ENCODE results near the gene PEAR1.
A peak's percentile ranks its signal among the peaks of the same experiment; 100 is the strongest.
"Not testable (repeated sequence)": the region's sequence is repeated elsewhere in the genome, so short reads cannot be mapped to it uniquely, and the experiment has no call there.

PEAR1 gene

DNA sequence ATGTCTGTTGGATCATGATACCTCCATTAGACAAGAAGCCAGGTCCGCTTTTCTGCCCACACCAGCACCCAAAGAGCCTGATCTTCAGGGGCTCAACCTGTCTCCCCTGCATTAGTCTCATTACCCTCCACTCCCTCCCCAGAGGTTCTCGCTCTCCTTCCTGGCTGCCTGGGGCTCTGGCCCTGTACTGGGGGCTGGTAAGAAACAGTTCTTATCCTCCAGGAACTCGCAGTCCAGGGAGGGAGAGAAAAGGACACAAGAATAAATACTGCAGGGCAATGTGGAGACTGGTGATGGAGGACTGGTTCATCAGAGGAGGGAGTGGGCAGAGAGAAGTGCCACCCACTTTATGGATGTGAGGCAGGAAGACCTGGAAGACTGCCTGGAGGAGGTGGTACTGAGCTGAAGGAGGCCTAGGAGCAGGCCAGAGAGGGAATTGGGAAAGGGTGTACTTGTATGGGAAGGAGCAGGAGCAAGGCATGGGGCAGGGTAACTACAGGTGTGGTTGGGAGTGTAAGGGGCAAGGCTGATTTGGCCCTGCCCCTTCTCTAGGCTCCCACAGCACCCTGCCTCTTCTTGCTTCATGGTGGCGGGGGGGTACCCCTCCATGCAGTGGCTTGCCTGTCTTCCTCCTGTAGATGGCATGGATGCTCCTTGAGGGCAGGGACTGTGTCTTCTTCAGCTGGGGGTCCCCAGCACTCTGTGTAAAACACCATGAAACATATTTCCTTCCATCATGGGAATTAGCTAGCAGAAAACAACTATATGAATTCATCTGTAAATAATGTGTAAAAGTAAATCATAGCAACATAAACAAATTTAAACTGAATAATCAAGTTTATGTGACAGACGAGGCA lies 31.9 kb downstream of the PEAR1 start:
- Mint-ChIP-seq H3K4me3 (no peak overlapping the region), H3K27ac (no peak overlapping the region), H3K27me3 (ENCODE audit: low read depth) (peaks cover 93% of the 10 kb centered on the region), H3K9me3 (no peaks in the 10 kb centered on the region), H3K36me3 (ENCODE audit: low read depth) (no peaks in the 10 kb centered on the region), H3K4me1 (ENCODE audit: low read depth) (peaks cover 14% of the 10 kb centered on the region)

DNA sequence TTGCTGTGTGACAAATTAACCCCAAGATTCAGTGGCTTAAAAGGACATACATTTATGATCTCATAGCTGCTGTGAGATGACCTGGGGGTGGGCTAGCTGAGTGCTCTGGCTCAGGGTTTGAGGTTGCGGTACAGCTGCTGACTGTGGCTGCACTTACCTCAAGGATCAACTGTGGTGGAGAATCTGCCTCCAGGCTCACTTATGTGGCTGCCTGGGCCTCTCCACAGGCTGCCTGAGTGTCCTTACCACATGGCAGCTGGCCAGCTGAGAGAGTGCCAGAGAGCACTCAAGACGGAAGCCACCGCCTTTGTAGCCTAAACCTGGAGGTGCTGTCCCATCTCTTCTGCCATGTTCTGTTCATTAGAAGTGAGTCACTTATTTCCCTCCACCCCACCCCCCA lies 32.7 kb downstream of the PEAR1 start:
- H3K27ac Mint-ChIP-seq, result no peak overlapping the region
- peaks cover 14% of the 10 kb centered on the region for H3K4me1 Mint-ChIP-seq (ENCODE audit: low read depth)
- no peaks in the 10 kb centered on the region for H3K36me3 Mint-ChIP-seq (ENCODE audit: low read depth)
- peaks cover 92% of the 10 kb centered on the region for H3K27me3 Mint-ChIP-seq (ENCODE audit: low read depth)
- H3K4me3 Mint-ChIP-seq, result no peak overlapping the region
- H3K9me3 Mint-ChIP-seq, result no peaks in the 10 kb centered on the region

DNA sequence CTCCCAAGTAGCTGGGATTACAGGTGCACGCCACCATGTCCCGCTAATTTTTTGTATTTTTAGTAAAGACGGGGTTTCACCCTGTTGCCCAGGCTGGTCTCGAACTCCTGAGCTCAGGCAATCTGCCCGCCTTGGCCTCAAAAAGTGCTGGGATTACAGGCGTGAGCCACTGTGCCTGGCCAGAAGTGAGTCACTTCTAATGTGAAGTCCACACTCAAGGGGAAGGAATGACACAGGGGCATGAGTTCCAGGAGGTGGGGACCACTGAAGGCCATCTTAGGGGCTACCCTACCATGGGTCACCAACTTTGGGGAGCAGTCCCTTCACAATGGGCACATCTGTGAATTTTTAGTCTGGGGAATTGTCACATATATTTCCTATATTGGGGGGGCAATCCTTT lies 33.2 kb downstream of the PEAR1 start:
- peaks cover 18% of the 10 kb centered on the region for H3K4me1 Mint-ChIP-seq (ENCODE audit: low read depth)
- not testable (repeated sequence) for H3K4me3 Mint-ChIP-seq; H3K36me3 Mint-ChIP-seq (ENCODE audit: low read depth)

DNA sequence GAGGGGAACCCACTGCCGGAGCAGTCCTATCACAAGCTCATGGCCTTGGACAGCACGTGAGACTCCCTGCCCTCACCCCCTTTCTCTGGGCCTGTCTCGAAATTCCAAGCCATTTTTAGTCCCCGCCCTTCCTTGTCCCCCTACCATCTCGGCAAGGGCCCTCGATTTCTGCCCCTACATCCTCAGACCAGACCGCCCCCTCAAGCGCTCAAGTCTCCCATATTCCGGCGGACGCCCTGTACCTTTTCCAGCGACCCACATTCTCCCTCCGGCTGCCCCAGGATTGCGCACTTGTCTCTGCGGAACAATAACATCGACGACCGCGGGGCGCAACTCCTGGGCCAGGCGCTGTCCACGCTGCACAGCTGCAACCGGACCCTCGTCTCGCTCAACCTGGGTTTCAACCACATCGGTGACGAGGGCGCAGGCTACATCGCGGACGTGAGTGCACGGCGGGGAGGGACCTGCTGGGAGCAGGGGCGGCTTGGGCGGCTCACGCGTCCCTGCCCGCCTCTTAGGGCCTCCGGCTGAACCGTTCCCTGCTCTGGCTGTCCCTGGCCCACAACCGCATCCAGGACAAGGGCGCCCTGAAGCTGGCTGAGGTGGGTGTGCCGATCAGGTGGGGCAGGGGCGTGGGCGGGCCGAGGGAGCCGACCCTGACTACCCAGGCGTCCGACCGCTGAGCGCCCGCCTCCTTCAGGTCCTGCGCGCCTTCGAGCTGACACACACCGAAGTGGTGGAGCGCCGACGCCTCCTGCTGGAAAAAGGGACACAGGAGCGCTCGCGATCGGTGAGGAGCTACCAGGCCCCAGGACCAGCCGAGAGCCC lies 33.9 kb downstream of the PEAR1 start:
- H3K4me3 Mint-ChIP-seq, result peak overlapping the region; percentile 19

More for the DNA sequence above, 33.2 kb downstream of the PEAR1 start:
- H3K27me3 Mint-ChIP-seq (ENCODE audit: low read depth), result peaks cover 92% of the 10 kb centered on the region
- not testable (repeated sequence) for H3K27ac Mint-ChIP-seq, H3K9me3 Mint-ChIP-seq

DNA sequence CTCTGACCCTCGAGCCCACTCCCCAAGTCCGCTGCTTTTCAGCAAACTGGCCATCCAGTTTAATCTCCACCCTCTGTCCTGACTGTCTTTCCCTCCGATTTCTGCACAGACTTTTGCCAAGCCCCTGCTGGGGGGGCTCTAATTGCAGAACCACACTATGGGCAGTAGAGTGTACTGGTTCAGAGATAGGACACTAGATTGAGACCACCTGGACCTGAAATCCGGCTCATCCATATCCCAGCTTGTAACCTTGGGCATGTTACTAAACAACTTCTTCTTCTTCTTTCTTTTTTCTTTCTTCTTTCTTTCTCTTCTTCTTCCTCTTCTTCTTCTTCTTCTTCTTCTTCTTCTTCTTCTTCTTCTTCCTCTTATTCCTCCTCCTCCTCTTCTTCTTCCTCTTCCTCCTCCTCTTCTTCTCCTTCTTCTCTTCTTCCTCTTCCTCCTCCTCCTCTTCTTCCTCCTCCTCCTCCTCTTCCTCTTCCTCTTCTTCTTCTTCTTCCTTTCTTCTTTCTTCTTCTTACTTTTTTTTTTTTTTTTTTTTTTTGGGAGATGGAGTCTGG lies 34.6 kb downstream of the PEAR1 start:
- no peaks in the 10 kb centered on the region for H3K36me3 Mint-ChIP-seq (ENCODE audit: low read depth)
- no peaks in the 10 kb centered on the region for H3K9me3 Mint-ChIP-seq
- H3K4me1 Mint-ChIP-seq (ENCODE audit: low read depth), result peaks cover 18% of the 10 kb centered on the region
- peak overlapping the region; percentile 33 for H3K4me3 Mint-ChIP-seq
- H3K27me3 Mint-ChIP-seq (ENCODE audit: low read depth), result peaks cover 88% of the 10 kb centered on the region
- H3K27ac Mint-ChIP-seq, result no peak overlapping the region

More for the DNA sequence above, 33.9 kb downstream of the PEAR1 start:
- H3K36me3 Mint-ChIP-seq (ENCODE audit: low read depth), result no peaks in the 10 kb centered on the region
- no peak overlapping the region for H3K27ac Mint-ChIP-seq
- peaks cover 90% of the 10 kb centered on the region for H3K27me3 Mint-ChIP-seq (ENCODE audit: low read depth)
- no peaks in the 10 kb centered on the region for H3K9me3 Mint-ChIP-seq
- H3K4me1 Mint-ChIP-seq (ENCODE audit: low read depth), result peaks cover 18% of the 10 kb centered on the region

DNA sequence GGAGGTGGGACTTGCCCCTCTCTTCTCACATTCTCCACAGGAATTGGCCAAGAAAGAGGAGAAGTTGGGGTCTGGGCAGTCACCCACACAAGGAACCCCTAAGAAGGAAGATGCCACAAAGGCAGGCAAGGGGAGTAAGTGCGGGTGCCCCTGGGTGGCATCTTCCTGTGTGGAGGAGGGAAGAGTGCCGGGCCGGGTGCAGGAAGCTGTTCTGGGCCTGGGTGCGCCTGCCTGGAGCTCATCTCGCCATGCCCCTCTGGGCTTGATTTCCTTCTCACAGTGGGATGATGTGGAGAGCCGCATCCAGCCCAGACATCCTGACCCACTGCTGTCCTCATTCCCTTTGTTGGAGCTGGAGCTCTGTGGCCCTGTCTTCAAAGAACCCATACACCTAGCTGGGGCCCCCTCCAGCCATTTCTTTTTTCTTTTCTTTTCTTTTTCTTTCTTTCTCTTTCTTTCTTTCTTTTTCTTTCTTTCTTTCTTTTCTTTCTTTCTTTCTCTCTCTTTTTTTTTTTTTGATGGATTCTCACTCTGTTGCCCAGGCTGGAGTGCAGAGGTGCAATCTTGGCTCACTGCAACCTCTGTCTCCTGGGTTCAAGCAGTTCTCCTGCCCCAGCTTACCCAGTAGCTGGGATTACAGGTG lies 36.2 kb downstream of the PEAR1 start:
- H3K27me3 Mint-ChIP-seq (ENCODE audit: low read depth), result peaks cover 75% of the 10 kb centered on the region
- H3K4me3 Mint-ChIP-seq, result no peak overlapping the region
- peaks cover 15% of the 10 kb centered on the region for H3K4me1 Mint-ChIP-seq (ENCODE audit: low read depth)
- no peaks in the 10 kb centered on the region for H3K36me3 Mint-ChIP-seq (ENCODE audit: low read depth)
- no peaks in the 10 kb centered on the region for H3K9me3 Mint-ChIP-seq
- H3K27ac Mint-ChIP-seq, result no peak overlapping the region

DNA sequence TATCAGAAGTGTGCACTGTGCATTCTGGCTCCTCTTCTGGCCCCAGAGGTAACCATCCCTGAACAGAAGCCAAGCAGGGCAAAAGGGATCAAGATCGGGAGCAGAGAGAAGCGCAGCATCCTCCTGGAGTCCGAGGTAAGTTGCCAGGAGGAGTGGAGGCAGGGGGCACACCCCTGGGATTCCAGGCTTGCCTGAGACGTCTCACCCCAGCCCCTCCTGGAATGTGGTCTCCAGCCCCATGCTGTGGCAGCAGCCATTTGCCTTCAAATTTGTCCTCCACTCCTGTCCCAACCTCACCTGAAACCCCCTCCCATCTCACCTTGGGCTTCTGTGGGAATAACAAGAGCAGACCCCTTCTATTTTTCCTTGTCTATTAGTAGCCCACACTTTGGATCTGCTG lies 37.0 kb downstream of the PEAR1 start:
- no peaks in the 10 kb centered on the region for H3K36me3 Mint-ChIP-seq (ENCODE audit: low read depth)
- peaks cover 15% of the 10 kb centered on the region for H3K4me1 Mint-ChIP-seq (ENCODE audit: low read depth)
- peaks cover 68% of the 10 kb centered on the region for H3K27me3 Mint-ChIP-seq (ENCODE audit: low read depth)
- H3K9me3 Mint-ChIP-seq, result no peaks in the 10 kb centered on the region
- no peak overlapping the region for H3K27ac Mint-ChIP-seq
- no peak overlapping the region for H3K4me3 Mint-ChIP-seq

DNA sequence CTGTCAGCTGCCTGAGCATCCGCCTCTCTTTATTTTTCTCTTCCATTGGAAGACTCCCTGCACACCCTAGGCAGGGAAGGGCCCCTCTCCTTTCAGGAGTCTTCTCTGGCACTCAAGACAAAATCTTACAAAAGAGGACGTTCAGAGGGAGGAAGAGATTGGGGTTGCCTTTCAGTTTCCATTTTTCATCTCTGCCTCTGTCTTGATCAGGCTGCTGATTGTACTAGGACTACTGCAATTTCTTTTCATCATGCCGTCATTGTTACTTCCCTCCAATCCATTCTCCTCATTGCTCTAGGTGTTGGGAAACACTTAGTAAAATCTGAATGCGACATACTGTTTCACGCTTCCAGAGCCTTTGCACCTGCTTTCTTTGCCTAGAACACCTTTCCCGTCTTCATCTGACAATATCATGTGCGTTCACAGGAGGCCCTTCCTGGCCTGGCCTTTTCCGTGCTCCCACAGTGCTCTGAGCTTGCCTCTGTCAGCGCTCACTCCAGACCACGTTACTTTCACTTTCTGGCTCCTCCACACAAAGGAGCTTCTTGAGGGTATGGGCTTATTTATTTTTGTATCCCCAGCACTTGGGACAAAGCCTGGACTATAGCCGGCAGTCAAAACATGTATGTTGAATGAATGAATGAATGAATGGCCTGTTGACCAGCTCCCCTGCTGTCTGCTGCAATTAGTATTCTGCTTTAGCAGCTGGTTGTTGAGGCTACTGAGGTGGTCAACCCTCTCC lies 37.9 kb downstream of the PEAR1 start:
- H3K27me3 Mint-ChIP-seq (ENCODE audit: low read depth), result peaks cover 59% of the 10 kb centered on the region
- H3K4me3 Mint-ChIP-seq, result no peak overlapping the region
- H3K4me1 Mint-ChIP-seq (ENCODE audit: low read depth), result peaks cover 15% of the 10 kb centered on the region
- H3K27ac Mint-ChIP-seq, result no peak overlapping the region
- H3K36me3 Mint-ChIP-seq (ENCODE audit: low read depth), result no peaks in the 10 kb centered on the region
- no peaks in the 10 kb centered on the region for H3K9me3 Mint-ChIP-seq

DNA sequence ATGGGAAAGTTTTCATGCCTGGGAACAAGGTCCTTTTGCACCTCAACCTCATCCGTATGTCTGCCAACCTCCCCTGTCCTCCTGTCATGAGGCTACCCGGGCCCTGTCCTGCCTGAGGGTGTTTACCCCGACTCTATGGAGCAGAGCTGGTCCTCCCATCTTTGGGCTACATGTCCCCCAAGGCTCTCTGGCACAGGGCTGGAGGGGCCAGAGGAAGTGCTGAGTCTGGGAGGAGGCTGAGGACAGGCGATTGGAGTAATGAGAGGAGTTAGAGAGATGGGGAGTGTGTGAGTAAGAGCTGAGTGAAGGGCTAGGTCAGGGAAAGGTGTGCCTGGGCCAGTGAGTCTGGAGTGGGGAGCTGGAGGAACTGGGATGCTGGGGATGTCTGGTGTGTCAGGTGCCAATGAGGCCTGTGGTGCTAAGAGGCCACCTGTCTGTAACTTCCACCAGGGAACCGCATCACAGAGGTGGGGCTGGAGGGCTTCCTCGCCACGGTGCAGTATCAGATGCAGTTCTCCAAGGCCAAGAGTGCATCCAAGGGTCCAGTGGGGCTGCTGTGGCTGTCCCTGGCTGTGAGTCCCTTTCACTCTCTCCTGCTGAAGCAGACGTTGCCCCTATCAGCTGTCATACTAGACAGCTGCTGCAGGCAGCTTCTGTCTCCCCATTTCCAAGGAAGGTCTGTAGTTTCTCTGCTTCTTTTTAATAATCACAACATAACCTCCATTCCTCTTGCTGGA lies 38.6 kb downstream of the PEAR1 start:
- Mint-ChIP-seq H3K36me3 (ENCODE audit: low read depth) (peaks cover 2% of the 10 kb centered on the region), H3K4me3 (no peak overlapping the region), H3K27me3 (ENCODE audit: low read depth) (peaks cover 51% of the 10 kb centered on the region), H3K4me1 (ENCODE audit: low read depth) (peaks cover 13% of the 10 kb centered on the region), H3K9me3 (no peaks in the 10 kb centered on the region), H3K27ac (no peak overlapping the region)

DNA sequence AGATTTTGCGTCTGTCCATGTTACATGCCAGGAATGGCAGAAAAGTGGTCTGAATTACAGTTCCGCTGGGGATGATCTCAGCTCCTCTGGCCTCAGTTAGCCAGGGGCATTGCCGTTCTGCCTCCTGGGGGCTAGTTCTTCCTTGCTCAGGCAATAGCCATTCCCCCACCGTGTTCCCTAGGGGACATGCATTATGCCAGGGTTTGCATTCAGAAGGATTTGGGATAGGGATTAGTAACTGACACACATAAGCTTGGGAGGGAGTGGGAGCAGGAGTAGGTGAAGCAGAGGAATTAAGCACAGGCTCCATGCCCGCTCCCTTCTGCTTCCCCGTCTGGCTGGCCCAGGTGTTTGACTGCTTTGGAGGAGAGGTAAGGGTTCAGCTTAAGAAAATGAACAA lies 39.6 kb downstream of the PEAR1 start:
- Mint-ChIP-seq H3K27me3 (ENCODE audit: low read depth) (peaks cover 43% of the 10 kb centered on the region), H3K9me3 (no peaks in the 10 kb centered on the region), H3K4me3 (no peak overlapping the region), H3K36me3 (ENCODE audit: low read depth) (peaks cover 3% of the 10 kb centered on the region), H3K27ac (no peak overlapping the region), H3K4me1 (ENCODE audit: low read depth) (peaks cover 7% of the 10 kb centered on the region)

DNA sequence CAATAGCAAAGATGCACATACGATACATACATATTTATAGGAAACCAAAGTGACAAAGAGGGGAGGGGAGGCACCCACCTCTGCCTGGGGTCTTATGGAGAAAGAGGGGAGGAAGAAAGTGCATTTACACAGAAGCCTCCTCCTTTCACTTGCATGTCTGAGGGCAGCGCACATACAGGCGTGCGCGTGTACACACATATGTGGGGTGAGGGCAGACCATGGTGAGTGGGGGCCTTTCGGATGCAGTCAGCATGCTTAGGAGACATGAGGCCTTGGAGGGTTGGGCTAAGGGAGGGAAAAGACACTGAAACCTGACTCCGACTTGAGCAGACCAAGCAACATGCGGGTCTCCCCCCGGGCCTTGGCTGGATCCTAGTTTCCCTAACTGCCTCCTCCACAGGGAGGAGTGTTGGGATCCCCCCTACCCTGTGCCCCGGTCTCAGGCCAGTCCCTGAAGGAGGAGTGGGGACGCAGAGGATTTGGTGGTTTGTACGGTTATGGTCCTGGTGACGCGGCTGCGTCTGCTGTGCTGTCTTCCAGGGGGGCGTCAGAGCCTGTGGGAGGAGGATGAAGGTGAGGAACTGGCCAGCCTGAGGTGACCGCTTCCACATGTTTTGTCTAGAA lies 42.1 kb downstream of the PEAR1 start:
- H3K4me3 Mint-ChIP-seq, result no peak overlapping the region
- peaks cover 12% of the 10 kb centered on the region for H3K36me3 Mint-ChIP-seq (ENCODE audit: low read depth)
- H3K27me3 Mint-ChIP-seq (ENCODE audit: low read depth), result peaks cover 22% of the 10 kb centered on the region

DNA sequence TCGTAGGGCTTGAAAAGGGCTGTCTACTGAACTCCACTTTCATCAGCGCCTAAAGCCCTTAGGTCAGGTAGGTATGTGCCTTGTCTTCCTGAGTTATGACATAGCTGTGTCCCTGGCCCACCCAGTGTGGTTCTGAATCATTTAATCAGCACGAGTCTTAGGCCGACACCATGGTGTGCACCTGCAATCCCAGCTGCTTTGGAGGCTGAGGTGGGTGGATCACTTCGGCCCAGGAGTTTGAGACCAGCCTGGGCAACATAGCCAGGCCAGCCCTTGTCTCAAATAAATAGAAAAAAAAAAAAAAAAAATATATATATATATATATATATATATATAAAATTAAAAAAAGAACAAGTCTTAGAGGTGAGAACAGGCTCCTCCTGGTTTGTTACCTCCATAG lies 42.7 kb downstream of the PEAR1 start:
- Mint-ChIP-seq H3K27me3 (ENCODE audit: low read depth) (peaks cover 16% of the 10 kb centered on the region), H3K27ac (no peak overlapping the region), H3K9me3 (no peaks in the 10 kb centered on the region), H3K4me1 (ENCODE audit: low read depth) (peaks cover 4% of the 10 kb centered on the region), H3K36me3 (ENCODE audit: low read depth) (peaks cover 16% of the 10 kb centered on the region), H3K4me3 (no peak overlapping the region)

More for the DNA sequence above, 42.1 kb downstream of the PEAR1 start:
- H3K4me1 Mint-ChIP-seq (ENCODE audit: low read depth), result peaks cover 6% of the 10 kb centered on the region
- no peak overlapping the region for H3K27ac Mint-ChIP-seq
- H3K9me3 Mint-ChIP-seq, result no peaks in the 10 kb centered on the region

DNA sequence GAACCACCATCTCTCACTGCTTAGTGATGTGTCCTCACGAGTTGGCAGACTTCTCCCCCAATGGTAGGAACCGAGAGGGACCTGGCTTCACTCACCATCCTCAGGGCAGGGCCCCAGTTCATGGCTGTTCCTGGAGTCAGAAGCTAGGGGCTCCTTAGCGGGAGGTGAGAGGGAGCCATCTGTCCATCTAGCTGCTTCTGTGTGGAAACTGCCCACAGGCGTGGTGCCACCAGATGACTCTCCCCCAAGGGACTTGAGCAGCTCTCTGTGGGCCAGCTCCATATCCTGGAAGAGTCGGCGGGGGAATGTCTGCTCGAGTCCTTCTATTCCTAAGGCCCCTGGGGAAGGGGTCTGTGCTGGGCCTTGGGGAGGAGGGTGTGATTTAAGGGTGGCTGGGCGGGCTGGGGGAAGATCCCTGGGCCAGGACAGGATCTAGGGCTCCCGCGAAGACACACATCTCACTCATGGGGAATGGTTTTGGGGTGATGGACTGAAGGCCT lies 43.3 kb downstream of the PEAR1 start:
- Mint-ChIP-seq H3K4me1 (ENCODE audit: low read depth) (no peaks in the 10 kb centered on the region), H3K4me3 (no peak overlapping the region), H3K36me3 (ENCODE audit: low read depth) (peaks cover 17% of the 10 kb centered on the region), H3K27ac (no peak overlapping the region), H3K9me3 (no peaks in the 10 kb centered on the region), H3K27me3 (ENCODE audit: low read depth) (peaks cover 11% of the 10 kb centered on the region)
